Activated T-cell treated with anti-CD3 and anti-CD28 coated beads, Interleukin-2, amount 50 U/mL, for 48 hours (primary cell): ENCODE data around the gene C2orf92.

Experiments used
- DNase-seq, 2 experiments: peaks; one replicate each; pipeline ENCODE4 v3.0.0-alpha.2; 2020

Gene C2orf92

GRCh38 chr2:97732436-97733340 is 63.2 kb downstream of the C2orf92 start:
- DNase-seq, result no peak

- no peak for DNase-seq
Observed at GRCh38 chr2:97733341-97734035, 64.0 kb downstream of the C2orf92 start.

- no peak for DNase-seq
Observed at GRCh38 chr2:97734061-97735051, 64.8 kb downstream of the C2orf92 start.

- no peak for DNase-seq
Observed at GRCh38 chr2:97735161-97735561, 65.6 kb downstream of the C2orf92 start.

GRCh38 chr2:97736185-97736584 is 66.7 kb downstream of the C2orf92 start:
- DNase-seq, result no peak

DNA sequence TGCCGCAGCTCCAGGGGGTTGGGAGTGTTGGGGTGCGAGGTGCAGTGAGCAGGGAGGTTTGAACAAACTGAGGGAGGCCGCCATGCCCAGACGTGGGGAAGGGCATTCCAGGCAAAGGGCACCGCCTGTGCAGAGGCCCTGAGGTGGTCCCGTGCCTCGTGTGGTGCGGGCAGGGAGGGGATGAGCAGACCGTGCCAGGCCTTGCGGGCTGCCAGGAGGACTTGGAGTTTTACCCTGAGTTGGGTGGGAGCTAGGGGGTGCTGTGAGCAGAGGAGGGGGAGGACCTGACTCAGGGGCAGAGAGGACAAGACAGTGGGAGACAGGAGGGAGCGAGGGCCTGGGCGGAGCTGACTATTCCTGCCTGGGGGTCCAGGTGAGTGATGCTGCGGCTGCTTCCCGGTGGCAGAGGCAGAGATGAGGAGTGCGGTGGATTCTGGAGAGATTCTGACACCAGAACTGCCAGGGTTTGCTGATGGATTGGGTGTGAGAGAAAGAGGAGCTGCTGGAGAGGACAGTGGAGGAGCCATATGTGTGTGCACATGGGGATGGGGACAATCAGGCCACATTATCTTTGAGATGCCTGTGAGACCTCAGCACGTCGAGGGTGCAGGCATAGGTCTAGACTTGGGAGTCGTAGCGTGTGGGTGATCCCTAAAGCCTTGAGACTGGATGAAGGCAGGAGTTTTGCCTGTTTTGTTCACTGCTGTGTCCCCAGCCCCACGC is 67.3 kb downstream of the C2orf92 start:
- no peak for DNase-seq

- DNase-seq, result no peak
Observed at GRCh38 chr2:97737421-97738178, 68.1 kb downstream of the C2orf92 start.

DNA sequence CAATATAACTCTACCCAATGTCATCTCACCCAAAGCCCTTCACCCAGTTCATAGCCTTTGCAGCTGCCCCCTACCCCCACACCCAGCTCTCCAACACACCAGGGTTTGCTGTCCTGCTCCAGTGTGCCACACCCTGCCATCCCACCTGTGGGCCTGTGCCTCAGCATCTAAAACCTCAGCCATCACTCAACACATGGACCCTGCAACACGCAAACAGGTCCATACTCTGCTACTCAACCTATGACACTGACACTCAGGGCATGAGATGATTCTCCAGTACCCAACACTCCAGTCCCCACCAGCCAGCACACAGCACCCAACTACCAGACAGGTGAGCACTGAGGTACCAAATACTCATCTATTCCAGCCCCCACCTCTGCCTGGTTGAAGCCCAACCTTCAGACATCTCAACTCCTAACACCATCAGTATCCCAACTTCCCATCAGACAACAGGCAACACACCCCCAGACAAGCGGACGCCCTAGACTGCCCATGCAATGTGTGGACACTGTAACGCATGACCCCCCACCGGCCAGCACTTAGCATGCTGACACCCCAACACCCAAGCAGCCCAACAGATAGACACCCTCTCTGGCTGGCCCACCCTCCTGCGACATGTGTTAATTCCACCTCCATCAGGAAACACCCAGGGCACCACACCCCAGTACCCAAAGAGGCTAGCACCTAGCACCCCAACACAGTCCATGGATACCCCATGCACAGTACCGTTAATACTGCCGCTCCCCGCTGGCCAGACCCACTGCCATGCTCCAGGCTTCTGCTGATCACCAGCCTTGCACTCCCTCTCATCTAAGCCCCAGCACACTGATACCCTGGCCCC is 68.9 kb downstream of the C2orf92 start:
- no peak for DNase-seq

DNA sequence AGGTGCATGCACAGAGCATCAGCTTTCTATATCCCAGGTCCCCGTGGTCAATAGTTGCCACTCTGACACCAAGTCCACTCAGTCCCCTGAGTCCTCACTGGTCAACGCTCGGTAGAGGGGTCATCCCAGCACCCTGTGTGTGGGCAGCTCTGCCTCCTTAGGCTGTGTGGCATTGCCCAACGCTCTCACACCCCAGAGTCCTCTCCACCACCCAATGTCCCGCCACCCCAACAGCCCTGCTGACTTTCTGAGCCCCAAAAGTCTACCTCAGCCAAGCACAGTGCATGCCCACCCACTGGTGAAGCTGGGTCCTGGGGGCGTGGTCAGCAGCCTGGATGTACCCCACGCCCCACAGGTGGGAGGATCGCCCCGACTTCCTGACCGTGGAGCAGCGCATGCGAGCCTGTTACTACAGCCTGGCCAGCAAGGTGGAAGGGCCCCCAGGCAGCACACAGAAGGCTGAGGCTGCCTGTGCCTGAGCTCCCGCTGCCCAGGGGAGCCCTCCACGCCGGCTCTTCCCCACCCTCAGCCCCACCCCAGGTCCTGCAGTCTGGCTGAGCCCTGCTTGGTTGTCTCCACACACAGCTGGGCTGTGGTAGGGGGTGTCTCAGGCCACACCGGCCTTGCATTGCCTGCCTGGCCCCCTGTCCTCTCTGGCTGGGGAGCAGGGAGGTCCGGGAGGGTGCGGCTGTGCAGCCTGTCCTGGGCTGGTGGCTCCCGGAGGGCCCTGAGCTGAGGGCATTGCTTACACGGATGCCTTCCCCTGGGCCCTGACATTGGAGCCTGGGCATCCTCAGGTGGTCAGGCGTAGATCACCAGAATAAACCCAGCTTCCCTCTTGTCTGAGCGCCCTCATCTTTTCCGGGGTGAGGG is 69.7 kb downstream of the C2orf92 start:
- no peak for DNase-seq

- no peak for DNase-seq
Observed at GRCh38 chr2:97739893-97740245, 70.4 kb downstream of the C2orf92 start.

DNA sequence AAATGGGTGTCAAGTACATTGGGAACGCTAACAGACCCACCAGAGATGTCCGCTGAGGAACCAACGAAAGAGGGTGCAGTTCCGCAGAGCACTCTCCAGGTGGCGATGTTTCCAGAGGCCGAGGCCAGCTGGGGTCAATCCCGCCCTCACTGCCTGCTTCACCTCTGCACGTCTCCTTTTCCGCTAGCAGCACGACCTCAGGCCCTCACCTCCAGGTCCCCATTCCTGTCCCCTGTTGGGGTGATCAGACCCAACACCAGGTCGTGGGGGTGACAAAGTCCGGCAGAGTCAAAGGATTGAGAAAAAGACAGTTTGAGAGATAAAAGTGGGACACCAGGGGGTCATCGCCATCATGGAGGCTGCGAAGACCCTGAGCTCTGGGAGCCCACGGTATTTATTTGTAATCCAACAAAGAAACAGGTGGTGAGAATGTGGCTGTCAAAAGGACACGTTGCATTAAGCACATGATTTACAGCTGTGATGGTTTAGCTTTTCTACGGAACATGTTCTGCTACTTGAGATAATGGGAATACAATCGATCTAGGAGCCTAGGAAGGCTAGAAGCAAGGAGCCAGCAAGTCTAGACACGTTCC is 71.2 kb downstream of the C2orf92 start:
- peak; percentile 68 to 75 for DNase-seq

DNA sequence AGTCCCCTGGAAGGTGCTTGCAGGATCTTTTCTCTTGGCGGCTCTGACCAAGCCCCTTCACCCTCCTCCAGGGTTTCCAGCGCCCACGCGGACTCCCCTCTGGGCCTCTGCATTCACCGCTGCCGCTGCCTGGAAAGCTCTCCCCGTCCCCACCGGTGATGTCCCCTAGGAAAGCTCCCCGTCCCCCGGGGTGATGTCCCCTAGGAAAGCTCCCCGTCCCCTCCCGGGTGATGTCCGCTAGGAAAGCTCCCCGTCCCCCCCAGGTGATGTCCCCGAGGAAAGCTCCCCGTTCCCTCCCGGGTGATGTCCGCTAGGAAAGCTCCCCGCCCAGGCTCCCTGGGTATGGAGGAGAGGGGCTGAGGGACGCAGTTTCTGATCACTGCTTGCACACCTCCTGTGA is 71.7 kb downstream of the C2orf92 start:
- DNase-seq, result no peak

- DNase-seq, result no peak
Observed at GRCh38 chr2:97741686-97742085, 72.2 kb downstream of the C2orf92 start.

DNA sequence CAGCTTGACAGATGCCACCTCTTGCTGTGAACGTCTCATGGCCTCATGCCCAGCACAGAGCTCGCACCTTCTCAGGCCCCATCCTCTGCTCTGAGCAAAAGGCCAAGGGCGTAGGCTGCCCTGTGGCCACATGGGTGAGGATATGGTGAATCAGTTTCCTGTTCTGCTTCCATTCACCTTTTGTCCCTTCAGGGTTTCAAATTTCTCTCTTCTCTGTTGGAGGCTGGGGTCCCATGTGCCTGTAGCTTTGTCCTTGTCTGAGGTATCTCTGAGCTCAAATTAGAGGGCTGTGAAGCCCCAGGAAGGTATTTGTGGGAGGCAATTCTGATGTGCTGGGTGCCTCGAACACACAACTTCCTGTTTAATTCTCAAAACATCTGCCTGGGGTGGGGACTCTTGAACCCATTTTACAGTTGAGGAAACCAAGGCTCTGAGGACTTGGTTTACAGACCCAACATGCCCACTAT is 72.9 kb downstream of the C2orf92 start:
- DNase-seq, result peak; percentile 57 to 68

GRCh38 chr2:97743913-97744312 is 74.4 kb downstream of the C2orf92 start:
- no peak for DNase-seq

GRCh38 chr2:97745474-97746174 is 76.1 kb downstream of the C2orf92 start:
- peak; percentile 73 to 74 for DNase-seq

GRCh38 chr2:97747285-97747684 is 77.8 kb downstream of the C2orf92 start:
- DNase-seq, result peak; percentile 16 to 17

DNA sequence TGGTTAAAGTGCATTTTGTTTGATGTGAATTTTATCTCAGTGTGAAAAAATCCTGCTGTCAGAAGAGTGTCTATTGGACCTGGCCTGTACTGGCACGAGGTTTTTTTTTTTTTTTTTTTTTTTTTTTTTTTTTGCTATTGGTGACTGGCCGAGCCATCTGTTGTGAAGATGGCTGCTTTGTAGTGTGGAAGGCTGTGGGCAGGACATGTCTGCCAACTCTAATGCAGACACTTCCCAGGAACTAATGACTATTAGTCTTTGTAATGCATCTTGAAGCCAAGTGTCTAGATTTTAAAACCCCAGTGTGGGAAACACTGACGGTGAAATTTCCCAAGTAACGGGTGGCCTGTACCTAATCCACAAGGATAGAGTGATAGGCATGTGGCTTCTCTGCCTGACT is 78.2 kb downstream of the C2orf92 start:
- DNase-seq, result peak; percentile 6 to 9
